Loucy (cell line): ENCODE measurements around the gene SNTB2.

Source experiments
- H2AFZ ChIP-seq: fragments of 200-600 bp; sonication (generic); 2 replicates; pipeline ENCODE4 v1.6.0; 2016; ENCODE audit warnings: antibody characterized with exemption, mild to moderate bottlenecking, low read length, moderate library complexity
- H3F3A ChIP-seq: fragments of 200-600 bp; 2 replicates; pipeline ENCODE4 v1.6.0; 2016; ENCODE audit warnings: antibody characterized with exemption, low read depth, mild to moderate bottlenecking
- H3K27me3 ChIP-seq: fragments of 200-600 bp; sonication (generic); 2 replicates; pipeline ENCODE4 v1.6.1; 2014; ENCODE audit warnings: low read length, mild to moderate bottlenecking; ENCODE audit not compliant: insufficient read depth, poor library complexity, severe bottlenecking
- H3K36me3 ChIP-seq: fragments of 200-600 bp; sonication (generic); 2 replicates; pipeline ENCODE4 v1.6.1; 2016; ENCODE audit warnings: low read length; ENCODE audit not compliant: insufficient read depth
- H3K4me1 ChIP-seq: fragments of 200-600 bp; sonication (generic); 2 replicates; pipeline ENCODE4 v1.5.1; 2014; ENCODE audit warnings: low read length, mild to moderate bottlenecking; ENCODE audit not compliant: insufficient read depth, poor library complexity, severe bottlenecking
- H3K4me2 ChIP-seq: fragments of 200-600 bp; sonication (generic); 2 replicates; pipeline ENCODE4 v1.6.0; 2014; ENCODE audit warnings: antibody characterized with exemption, low read length, low read depth, mild to moderate bottlenecking; ENCODE audit not compliant: poor library complexity, severe bottlenecking
- H3K4me3 ChIP-seq: fragments of 200-600 bp; sonication (generic); 2 replicates; pipeline ENCODE4 v1.5.1; 2014; ENCODE audit warnings: low read length, mild to moderate bottlenecking, mixed read lengths; ENCODE audit not compliant: poor library complexity, severe bottlenecking
- H3K79me2 ChIP-seq: fragments of 200-600 bp; sonication (generic); 2 replicates; pipeline ENCODE4 v1.6.1; 2014; ENCODE audit warnings: low read length; ENCODE audit not compliant: insufficient read depth
- H3K9ac ChIP-seq: fragments of 200-600 bp; sonication (generic); 2 replicates; pipeline ENCODE4 v1.6.0; 2014; ENCODE audit warnings: mild to moderate bottlenecking, low read depth, low read length, moderate library complexity; ENCODE audit not compliant: poor library complexity, severe bottlenecking
- H3K9me2 ChIP-seq: fragments of 200-600 bp; sonication (generic); replicated peaks from 2 replicates; pipeline ENCODE4 v1.6.1; 2016; ENCODE audit warnings: low read depth, low read length, mixed read lengths
- H3K9me3 ChIP-seq: fragments of 200-600 bp; sonication (generic); 2 replicates; pipeline ENCODE4 v1.6.1; 2014; ENCODE audit warnings: mild to moderate bottlenecking, antibody characterized with exemption, low read length, low read depth; ENCODE audit not compliant: insufficient read depth
- H4K20me1 ChIP-seq: fragments of 200-600 bp; sonication (generic); 2 replicates; pipeline ENCODE4 v1.6.0; 2014; ENCODE audit warnings: antibody characterized with exemption, low read length, mild to moderate bottlenecking; ENCODE audit not compliant: insufficient read depth, poor library complexity, severe bottlenecking
- CTCF ChIP-seq: fragments of 200-600 bp; sonication (generic); conservative IDR thresholded peaks from 2 replicates; pipeline ENCODE4 v1.5.1; 2014; ENCODE audit warnings: mild to moderate bottlenecking, antibody characterized with exemption, low read length
- EZH2phosphoT487 ChIP-seq: fragments of 200-600 bp; IDR thresholded peaks from 2 replicates; pipeline ENCODE4 v1.6.1; 2018; ENCODE audit warnings: antibody characterized with exemption, mild to moderate bottlenecking, moderate library complexity, borderline replicate concordance

SNTB2 gene

GRCh38 chr16:69201291-69201690, 14.3 kb downstream of the SNTB2 start:
- no peaks in the 10 kb centered on the region for H3K9me2 ChIP-seq
- TF ChIP-seq CTCF: no peak
- TF ChIP-seq EZH2phosphoT487: no peak
- H4K20me1 ChIP-seq: no peaks in the 10 kb centered on the region
- peaks cover 10% of the 10 kb centered on the region; the same call in 1 of the 2 replicates for H3K79me2 ChIP-seq
- no peak overlapping the region for H3K4me2 ChIP-seq
- no peaks in the 10 kb centered on the region for H3K4me1 ChIP-seq
- H2AFZ ChIP-seq: no peak overlapping the region
- H3K27me3 ChIP-seq: no peaks in the 10 kb centered on the region
- peaks cover 4% of the 10 kb centered on the region; the same call in 1 of the 2 replicates for H3F3A ChIP-seq
- no peaks in the 10 kb centered on the region for H3K9me3 ChIP-seq
- H3K36me3 ChIP-seq: no peaks in the 10 kb centered on the region
- no peak overlapping the region for H3K9ac ChIP-seq
- H3K4me3 ChIP-seq: no peak overlapping the region

GRCh38 chr16:69201787-69202186, 14.8 kb downstream of the SNTB2 start:
- H3K27me3 ChIP-seq: no peaks in the 10 kb centered on the region
- no peaks in the 10 kb centered on the region for H3K9me2 ChIP-seq
- peaks cover 10% of the 10 kb centered on the region; the same call in 1 of the 2 replicates for H3K79me2 ChIP-seq
- H3K9me3 ChIP-seq: no peaks in the 10 kb centered on the region
- no peak overlapping the region for H2AFZ ChIP-seq
- peaks cover 4% of the 10 kb centered on the region; the same call in 1 of the 2 replicates for H3F3A ChIP-seq
- H4K20me1 ChIP-seq: no peaks in the 10 kb centered on the region
- no peaks in the 10 kb centered on the region for H3K4me1 ChIP-seq
- H3K4me3 ChIP-seq: no peak overlapping the region
- H3K9ac ChIP-seq: no peak overlapping the region
- no peaks in the 10 kb centered on the region for H3K36me3 ChIP-seq
- H3K4me2 ChIP-seq: no peak overlapping the region
- TF ChIP-seq CTCF: no peak
- TF ChIP-seq EZH2phosphoT487: no peak

- Histone ChIP-seq H3F3A (peaks cover 4% of the 10 kb centered on the region; the same call in 1 of the 2 replicates), H3K27me3 (no peaks in the 10 kb centered on the region), H3K9me3 (no peaks in the 10 kb centered on the region), H3K4me2 (no peak overlapping the region), H3K36me3 (no peaks in the 10 kb centered on the region), H4K20me1 (no peaks in the 10 kb centered on the region), H2AFZ (no peak overlapping the region), H3K4me3 (no peak overlapping the region), H3K9me2 (no peaks in the 10 kb centered on the region), H3K9ac (no peak overlapping the region), H3K4me1 (no peaks in the 10 kb centered on the region), H3K79me2 (peaks cover 6% of the 10 kb centered on the region; the same call in 1 of the 2 replicates)
- no peak for TF ChIP-seq CTCF
- no peak for TF ChIP-seq EZH2phosphoT487
These were observed 17.2 kb downstream of the SNTB2 start for GRCh38 chr16:69204172-69204571.
